ENCODE measurements around the gene TECTB.

DNA sequence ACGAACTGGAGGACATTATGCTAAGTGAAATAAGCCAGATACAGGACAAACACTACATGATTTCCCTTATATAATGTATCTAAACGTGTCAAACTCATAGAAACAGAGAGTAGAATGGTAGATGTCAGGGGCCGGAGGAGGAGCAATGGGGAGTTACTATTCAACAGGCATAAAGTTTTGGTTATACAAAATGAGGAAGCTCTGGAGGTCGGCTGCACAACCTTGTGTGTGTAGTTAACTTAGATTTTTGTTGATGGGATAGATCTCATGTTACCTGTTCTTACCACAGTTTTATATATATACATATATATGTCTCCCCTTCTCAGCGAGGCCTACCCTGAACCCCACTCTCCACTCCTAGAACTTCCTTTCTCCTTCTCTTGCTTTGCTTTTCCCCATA lies 22.4 kb upstream of the TECTB start:
- TF ChIP-seq, protein P1, sequence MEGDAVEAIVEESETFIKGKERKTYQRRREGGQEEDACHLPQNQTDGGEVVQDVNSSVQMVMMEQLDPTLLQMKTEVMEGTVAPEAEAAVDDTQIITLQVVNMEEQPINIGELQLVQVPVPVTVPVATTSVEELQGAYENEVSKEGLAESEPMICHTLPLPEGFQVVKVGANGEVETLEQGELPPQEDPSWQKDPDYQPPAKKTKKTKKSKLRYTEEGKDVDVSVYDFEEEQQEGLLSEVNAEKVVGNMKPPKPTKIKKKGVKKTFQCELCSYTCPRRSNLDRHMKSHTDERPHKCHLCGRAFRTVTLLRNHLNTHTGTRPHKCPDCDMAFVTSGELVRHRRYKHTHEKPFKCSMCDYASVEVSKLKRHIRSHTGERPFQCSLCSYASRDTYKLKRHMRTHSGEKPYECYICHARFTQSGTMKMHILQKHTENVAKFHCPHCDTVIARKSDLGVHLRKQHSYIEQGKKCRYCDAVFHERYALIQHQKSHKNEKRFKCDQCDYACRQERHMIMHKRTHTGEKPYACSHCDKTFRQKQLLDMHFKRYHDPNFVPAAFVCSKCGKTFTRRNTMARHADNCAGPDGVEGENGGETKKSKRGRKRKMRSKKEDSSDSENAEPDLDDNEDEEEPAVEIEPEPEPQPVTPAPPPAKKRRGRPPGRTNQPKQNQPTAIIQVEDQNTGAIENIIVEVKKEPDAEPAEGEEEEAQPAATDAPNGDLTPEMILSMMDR (conservative IDR thresholded peaks at IDR 0.05 in 1 of 2, IDR thresholded peaks at IDR 0.05 in 1 of 2; ENCODE audit: low read depth in 1 of 2, low read length in 2 of 2) = no peak
- no peak for TF ChIP-seq EZH2 (IDR thresholded peaks at IDR 0.05; ENCODE audit: low read length, missing control alignments)
